OCI-LY7 (cell line): ENCODE measurements around the gene HS3ST2. TPM values are rescaled to one million over a fixed set of nuclear protein-coding genes. Genes with fewer than 3 reads are reported as not detected.

ENCODE experiments used
- BruUV-seq: library from RNA; stranded (reverse); fragments of 400-500 nt; replicated peaks from 2 replicates; lab custom pipeline; 2021; lab: Mats Ljungman, UMichigan
- CTCF ChIA-PET: fragments of 300-600 bp; sonication (Branson Sonifier 250); formaldehyde crosslinking; loops from one replicate; lab custom pipeline; 2022; ENCODE audit warnings: antibody characterized with exemption; ENCODE audit not compliant: unreplicated experiment; lab: Charles Lee
- POLR2A ChIA-PET: fragments of 300-600 bp; sonication (Branson Sonifier 250); formaldehyde crosslinking; loops from one replicate; lab custom pipeline; 2022; ENCODE audit warnings: antibody characterized with exemption; lab: Charles Lee
- DNase-seq: peaks from one replicate; pipeline ENCODE4 v3.0.0-alpha.2; 2015; ENCODE audit warnings: low spot score
- H2AFZ ChIP-seq: fragments of 200-600 bp; sonication (generic), shearing (Covaris generic); 2 replicates; pipeline ENCODE4 v1.6.1; 2014; ENCODE audit warnings: mild to moderate bottlenecking, antibody characterized with exemption, low read length, moderate library complexity
- H3K27ac ChIP-seq: fragments of 200-600 bp; sonication (generic); 2 replicates; pipeline ENCODE4 v1.5.1; 2014; ENCODE audit warnings: mixed run types, low read depth, mild to moderate bottlenecking, moderate library complexity, low read length, inconsistent platforms; ENCODE audit not compliant: poor library complexity, severe bottlenecking
- H3K36me3 ChIP-seq: fragments of 200-600 bp; sonication (generic); 2 replicates; pipeline ENCODE4 v1.6.1; 2014; ENCODE audit warnings: mild to moderate bottlenecking, antibody characterized with exemption, low read length, moderate library complexity, mixed read lengths; ENCODE audit not compliant: insufficient read depth
- H3K4me1 ChIP-seq: fragments of 200-600 bp; sonication (generic); 2 replicates; pipeline ENCODE4 v1.5.1; 2014; ENCODE audit warnings: mild to moderate bottlenecking, low read length; ENCODE audit not compliant: insufficient read depth, poor library complexity, severe bottlenecking
- H3K4me2 ChIP-seq: fragments of 200-600 bp; sonication (generic); 2 replicates; pipeline ENCODE4 v1.6.1; 2014; ENCODE audit warnings: mild to moderate bottlenecking, low read length
- H3K4me3 ChIP-seq: fragments of 200-600 bp; sonication (generic); 2 replicates; pipeline ENCODE4 v1.5.1; 2014; ENCODE audit warnings: mild to moderate bottlenecking, low read depth, low read length; ENCODE audit not compliant: poor library complexity, severe bottlenecking
- H3K79me2 ChIP-seq: fragments of 200-600 bp; sonication (generic); 2 replicates; pipeline ENCODE4 v1.6.1; 2016; ENCODE audit warnings: low read depth, mild to moderate bottlenecking, low read length, moderate library complexity, mixed read lengths; ENCODE audit not compliant: insufficient read depth
- H3K9me2 ChIP-seq: fragments of 200-600 bp; sonication (generic); 2 replicates; pipeline ENCODE4 v1.6.1; 2016; ENCODE audit warnings: mild to moderate bottlenecking, low read length, mixed read lengths; ENCODE audit not compliant: insufficient read depth
- H3K9me3 ChIP-seq: fragments of 200-600 bp; sonication (generic); 2 replicates; pipeline ENCODE4 v1.6.1; 2014; ENCODE audit warnings: mild to moderate bottlenecking, mixed run types, low read length, mixed read lengths
- H4K20me1 ChIP-seq: fragments of 200-600 bp; sonication (generic); 2 replicates; pipeline ENCODE4 v1.6.1; 2014; ENCODE audit warnings: mild to moderate bottlenecking, antibody characterized with exemption, low read length, moderate library complexity, mixed read lengths; ENCODE audit not compliant: insufficient read depth
- CTCF ChIP-seq: fragments of 200-600 bp; sonication (generic); conservative IDR thresholded peaks from 2 replicates; pipeline ENCODE4 v1.5.1; 2014; ENCODE audit warnings: mild to moderate bottlenecking, antibody characterized with exemption, low read length, moderate library complexity, mixed read lengths
- EZH2phosphoT487 ChIP-seq: fragments of 200-600 bp; sonication (generic); IDR thresholded peaks from 2 replicates; pipeline ENCODE4 v1.6.1; 2018; ENCODE audit warnings: low read depth, borderline replicate concordance, mild to moderate bottlenecking, mixed run types, antibody characterized with exemption, low read length, moderate library complexity, mixed read lengths
- intact Hi-C: fragments of 100-400 bp; cut with micrococcal nuclease; formaldehyde crosslinking; loops from one replicate; pipeline ENCODE4 v1.10.0; 2022; ENCODE audit not compliant: unreplicated experiment
- total RNA-seq, 2 experiments: library from RNA; depleted of rRNA in 1 of 2; stranded (reverse); fragments of >200 nt in 1 of 2; shearing (Covaris generic) in 1 of 2; gene quantifications; 2 replicates each; pipeline ENCODE4 v1.2.3, GENCODE V29; 2014 to 2022

Gene HS3ST2
- total RNA-seq, 2 experiments from 2014 or later, result not detected

- H3K36me3 ChIP-seq, result no peaks in the 10 kb centered on the region
- intact Hi-C loops, result no loop called here
- H3K9me3 ChIP-seq, result no peaks in the 10 kb centered on the region
- no peaks in the 10 kb centered on the region for H3K79me2 ChIP-seq
- H4K20me1 ChIP-seq, result no peaks in the 10 kb centered on the region
- no peak for TF ChIP-seq EZH2phosphoT487
- no peak for TF ChIP-seq CTCF
- H3K4me3 ChIP-seq, result no peak overlapping the region
- CTCF ChIA-PET, result no interaction called here
- H3K27ac ChIP-seq, result no peak overlapping the region
- no TSS peak for BruUV-seq
- DNase-seq, result no peak
- no peaks in the 10 kb centered on the region for H3K4me1 ChIP-seq
- no peaks in the 10 kb centered on the region for H3K9me2 ChIP-seq
- no peak overlapping the region for H3K4me2 ChIP-seq
- no peak overlapping the region for H2AFZ ChIP-seq
- POLR2A ChIA-PET, result no interaction called here
Measured at GRCh38 chr16:22765479-22765878, 48.5 kb upstream of the HS3ST2 start.

DNA sequence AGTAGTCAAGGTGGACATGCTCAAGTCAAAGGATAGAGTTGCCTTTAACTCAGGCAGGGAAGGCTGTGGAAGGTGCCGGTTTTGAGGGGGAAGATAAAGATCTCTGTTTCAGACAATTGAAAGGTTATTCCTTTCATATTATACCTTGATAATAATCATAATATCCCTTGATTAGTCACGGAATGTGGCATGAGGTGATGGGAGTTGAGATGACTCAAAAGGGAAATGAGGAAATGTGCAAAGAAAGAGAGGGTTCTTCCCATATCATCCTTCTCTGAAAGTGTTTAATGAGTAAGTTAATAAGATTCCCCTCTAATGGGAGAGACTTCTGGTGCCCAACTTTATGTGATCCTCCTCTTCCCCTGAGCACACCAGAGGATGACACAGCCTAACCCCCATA is 43.1 kb upstream of the HS3ST2 start:
- Histone ChIP-seq H3K79me2 (no peaks in the 10 kb centered on the region), H2AFZ (no peak overlapping the region), H3K4me2 (no peak overlapping the region), H3K4me1 (no peaks in the 10 kb centered on the region), H4K20me1 (no peaks in the 10 kb centered on the region), H3K9me3 (no peaks in the 10 kb centered on the region), H3K27ac (no peak overlapping the region), H3K4me3 (no peak overlapping the region), H3K9me2 (no peaks in the 10 kb centered on the region), H3K36me3 (no peaks in the 10 kb centered on the region)
- intact Hi-C loops, result no loop called here
- DNase-seq, result no peak
- ChIA-PET CTCF (no interaction called here), POLR2A (no interaction called here)
- no peak for TF ChIP-seq CTCF
- TF ChIP-seq EZH2phosphoT487, result no peak
- no TSS peak for BruUV-seq

GRCh38 chr16:22771551-22771950 is 42.4 kb upstream of the HS3ST2 start:
- CTCF ChIA-PET, result no interaction called here

More at GRCh38 chr16:22771551-22771950, 42.4 kb upstream of the HS3ST2 start:
- Histone ChIP-seq H3K27ac (no peak overlapping the region), H3K79me2 (no peaks in the 10 kb centered on the region), H3K4me2 (no peak overlapping the region), H3K4me3 (no peak overlapping the region), H2AFZ (no peak overlapping the region), H4K20me1 (no peaks in the 10 kb centered on the region), H3K9me2 (no peaks in the 10 kb centered on the region), H3K36me3 (no peaks in the 10 kb centered on the region), H3K4me1 (no peaks in the 10 kb centered on the region), H3K9me3 (no peaks in the 10 kb centered on the region)
- intact Hi-C loops, result no loop called here
- BruUV-seq, result no TSS peak
- TF ChIP-seq CTCF (no peak), EZH2phosphoT487 (no peak)
- DNase-seq, result no peak
- POLR2A ChIA-PET, result no interaction called here
